SKM-1 treated with dmso at 0.1 percent for 144 hours (cell line): ENCODE data around the gene TMEM178B.
"Not testable (repeated sequence)": the region's sequence is repeated elsewhere in the genome, so short reads cannot be mapped to it uniquely, and the experiment has no call there.

ENCODE experiments used
- DNase-seq: peaks from one replicate; lab custom pipeline; 2025; ENCODE audit not compliant: unreplicated experiment; lab: John Stamatoyannopoulos, UW

TMEM178B gene

DNA sequence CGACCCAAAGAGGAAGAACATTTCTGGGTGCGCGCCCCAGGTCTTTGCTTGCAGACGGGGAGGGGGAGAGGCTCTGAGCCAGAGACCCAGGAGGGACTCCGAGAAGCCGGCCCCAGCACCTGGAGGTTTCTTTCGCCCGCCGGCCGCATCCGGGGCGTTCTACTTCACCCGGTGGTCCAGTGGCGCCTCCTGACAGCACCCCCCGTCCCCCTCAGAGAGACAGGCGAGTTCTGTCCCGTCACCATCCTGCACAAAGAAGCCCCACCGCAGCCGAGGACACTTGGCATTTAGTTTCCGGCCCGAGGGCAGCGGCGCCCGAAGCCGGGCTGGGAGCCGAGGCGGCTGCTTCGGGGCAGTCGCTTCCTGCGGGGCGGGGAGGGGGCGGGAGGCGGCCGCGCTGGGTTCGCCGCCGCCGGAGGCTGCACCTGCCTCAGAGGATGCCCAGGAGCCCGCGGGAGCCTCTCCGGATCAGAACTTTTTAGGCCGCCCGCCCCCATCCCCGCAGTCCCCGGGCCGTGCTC, at the start of gene TMEM178B:
Gene TMEM178B (plus strand): TSS at position 424 of the 521 bp plus-strand sequence.
- no peak for DNase-seq

DNA sequence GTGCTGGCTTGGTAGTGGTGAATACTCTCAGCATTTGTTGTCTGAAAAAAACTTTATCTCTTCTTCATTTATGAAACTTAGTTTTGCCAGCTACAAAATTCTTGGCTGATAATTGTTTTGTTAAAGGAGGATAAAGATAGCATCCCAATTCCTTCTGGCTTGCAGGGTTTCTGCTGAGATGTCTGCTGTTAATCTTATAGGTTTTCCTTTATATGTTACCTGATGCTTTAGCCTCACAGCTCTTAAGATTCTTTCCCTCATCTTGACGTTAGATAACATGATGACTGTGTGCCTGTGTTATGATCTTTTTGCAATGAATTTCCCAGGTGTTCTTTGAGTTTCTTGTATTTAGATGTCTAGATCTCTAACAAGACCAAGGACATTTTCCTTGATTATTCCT, 49.2 kb upstream of the TMEM178B start:
- DNase-seq, result no peak

- no peak for DNase-seq
Observed at GRCh38 chr7:141027043-141027442, 46.8 kb upstream of the TMEM178B start.

GRCh38 chr7:141028767-141029166, 45.1 kb upstream of the TMEM178B start:
- no peak for DNase-seq

- not testable (repeated sequence) for DNase-seq
Observed at GRCh38 chr7:141032539-141033323, 41.1 kb upstream of the TMEM178B start.

GRCh38 chr7:141038100-141038499, 35.8 kb upstream of the TMEM178B start:
- not testable (repeated sequence) for DNase-seq

DNA sequence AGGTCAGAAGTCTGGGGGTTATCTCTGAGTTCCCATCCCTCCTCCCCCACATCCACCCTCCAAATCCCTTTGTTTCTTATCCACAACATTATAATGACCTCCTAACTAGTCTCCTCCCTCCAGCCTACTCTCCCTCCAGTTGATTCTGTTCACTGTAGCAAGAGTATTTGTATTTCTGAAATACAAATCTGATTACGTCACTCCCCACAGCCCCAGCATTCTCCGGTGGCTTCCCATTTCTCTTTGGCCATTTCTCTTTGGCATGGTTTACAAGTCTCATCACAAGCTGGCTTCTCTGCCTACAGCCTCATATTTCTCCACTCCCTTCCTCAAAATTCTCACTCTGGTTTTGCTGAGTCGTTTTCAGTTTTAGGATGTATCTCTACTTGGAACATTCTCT, 34.5 kb upstream of the TMEM178B start:
- DNase-seq, result no peak

GRCh38 chr7:141042222-141043193, 31.4 kb upstream of the TMEM178B start:
- DNase-seq, result no peak

DNA sequence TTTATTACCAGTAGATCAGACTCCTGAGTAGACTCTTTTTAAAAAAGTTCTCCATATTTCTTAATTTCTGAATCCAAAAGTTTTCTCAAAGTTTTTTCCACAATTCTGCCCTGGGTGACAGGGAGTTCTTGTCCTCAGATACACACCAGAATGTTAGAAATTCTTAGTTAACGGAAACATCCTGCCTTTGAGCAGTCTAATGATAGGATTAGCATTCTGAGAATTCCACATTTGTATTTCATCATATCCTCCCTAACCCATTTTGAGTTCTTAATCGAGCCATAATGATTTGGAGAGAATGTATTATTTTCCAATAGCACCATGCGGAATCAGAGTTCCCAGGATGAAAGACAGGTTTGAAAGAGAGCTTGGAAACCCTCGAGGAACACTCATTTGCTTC, 30.2 kb upstream of the TMEM178B start:
- DNase-seq, result no peak

GRCh38 chr7:141045126-141045841, 28.6 kb upstream of the TMEM178B start:
- no peak for DNase-seq

DNA sequence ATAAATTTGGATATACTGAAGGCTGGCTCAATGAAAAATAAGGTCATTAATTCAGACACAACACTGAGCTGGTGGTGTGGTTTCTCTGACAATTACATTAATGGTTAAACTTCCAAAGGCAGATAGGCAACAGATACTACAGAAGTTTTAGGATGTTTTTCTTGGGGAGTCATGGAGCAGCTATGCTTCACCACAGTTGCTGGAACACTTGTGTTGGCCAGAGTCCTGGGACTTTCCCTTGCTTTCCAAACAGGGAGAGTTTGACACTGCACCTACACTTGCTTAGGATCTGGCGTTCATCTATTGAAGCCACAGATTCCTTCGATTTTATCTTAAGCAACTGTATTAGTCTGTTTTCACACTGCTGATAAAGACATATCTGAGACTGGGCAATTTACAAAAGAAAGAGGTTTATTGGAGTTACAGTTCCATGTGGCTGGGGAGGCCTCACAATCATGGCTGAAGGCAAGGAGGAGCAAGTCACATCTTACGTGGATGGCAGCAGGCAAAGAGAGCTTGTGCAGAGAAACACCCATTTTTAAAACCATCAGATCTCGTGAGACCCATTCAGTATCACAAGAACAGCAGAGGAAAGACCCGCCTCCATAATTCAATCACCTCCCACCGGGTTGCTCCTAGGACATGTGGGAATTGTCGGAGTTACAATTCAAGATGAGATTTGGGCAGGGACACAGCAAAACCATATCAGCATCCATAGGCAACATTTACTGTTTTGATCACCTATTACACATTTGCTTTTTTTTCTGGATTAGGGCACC, 27.8 kb upstream of the TMEM178B start:
- DNase-seq, result no peak

- DNase-seq, result no peak
Observed at GRCh38 chr7:141053626-141054025, 20.2 kb upstream of the TMEM178B start.

- no peak for DNase-seq
Observed at GRCh38 chr7:141055146-141055545, 18.7 kb upstream of the TMEM178B start.

DNA sequence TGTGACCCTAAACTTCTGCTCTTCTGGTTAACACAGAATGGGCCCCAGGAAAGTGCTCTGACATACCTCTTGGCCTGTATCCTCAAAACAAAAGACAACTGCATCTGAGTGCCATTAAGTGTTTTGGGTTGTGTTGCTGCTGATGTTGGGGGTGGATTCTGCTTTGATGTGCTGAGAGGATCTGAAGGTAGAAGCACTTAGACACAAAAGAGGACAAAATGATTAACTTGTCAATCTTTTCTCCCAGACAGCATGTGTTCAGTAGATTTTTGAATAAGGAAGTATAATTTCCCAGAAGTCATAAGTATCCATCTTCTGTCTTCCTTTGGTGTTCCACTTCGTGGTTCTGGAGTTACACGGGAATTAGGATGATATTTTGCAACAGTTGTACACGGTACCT, 16.1 kb upstream of the TMEM178B start:
- no peak for DNase-seq

DNA sequence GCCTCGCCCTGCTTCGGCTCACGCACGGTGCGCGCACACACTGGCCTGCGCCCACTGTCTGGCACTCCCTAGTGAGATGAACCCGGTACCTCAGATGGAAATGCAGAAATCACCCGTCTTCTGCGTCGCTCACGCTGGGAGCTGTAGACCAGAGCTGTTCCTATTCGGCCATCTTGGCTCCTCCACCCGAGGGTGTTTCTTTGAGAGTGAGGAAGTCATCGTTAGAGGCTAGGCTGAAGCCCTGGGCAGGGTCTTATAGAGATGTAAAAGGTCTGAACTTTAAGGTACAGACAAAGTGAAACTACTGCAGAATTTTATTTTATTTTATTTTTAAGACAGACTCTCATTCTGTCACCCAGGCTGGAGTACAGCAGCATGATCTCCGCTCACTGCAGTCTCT, 6.0 kb upstream of the TMEM178B start:
- DNase-seq, result not testable (repeated sequence)

- DNase-seq, result no peak
Observed at GRCh38 chr7:141071260-141071854, 2.5 kb upstream of the TMEM178B start.

GRCh38 chr7:141071855-141072547, 1.9 kb upstream of the TMEM178B start:
- no peak for DNase-seq

DNA sequence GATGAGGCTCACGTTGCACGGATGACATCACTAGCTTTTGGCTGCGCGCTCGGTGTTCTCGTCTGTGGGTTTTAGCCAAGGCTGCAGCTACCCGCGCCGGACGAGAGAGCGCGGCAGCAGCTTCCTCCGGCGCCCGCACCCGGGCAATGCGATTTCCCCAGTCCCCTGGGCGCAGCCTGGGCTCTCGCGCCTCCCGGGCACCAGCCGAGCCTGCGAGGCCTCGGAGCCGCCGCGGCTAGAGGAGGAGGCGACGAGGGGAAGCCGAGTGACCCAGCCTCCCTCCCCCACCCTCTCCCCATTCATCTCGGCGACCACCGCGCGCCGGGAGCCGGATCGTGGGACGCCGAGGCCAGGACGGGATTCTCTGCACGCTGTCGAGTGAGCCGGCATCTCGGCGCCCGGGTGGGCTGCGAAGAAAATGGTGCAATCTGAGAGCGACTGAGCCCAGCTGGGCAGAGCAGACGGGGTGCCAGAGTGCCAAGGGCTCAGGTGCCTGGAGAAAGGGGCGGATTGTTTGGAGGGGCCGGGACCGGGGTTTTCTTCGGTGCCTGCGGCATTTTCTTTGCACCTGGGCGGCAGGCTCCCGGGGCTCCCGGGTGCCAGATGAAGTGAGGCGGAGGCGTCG, 1.2 kb upstream of the TMEM178B start:
- DNase-seq, result no peak

- no peak for DNase-seq
Observed at GRCh38 chr7:141073173-141073640, 657 bp upstream of the TMEM178B start.
